HepG2 (cell line): Measurements from ENCODE around the gene PPP1CA. TPM values are rescaled to one million over a fixed set of nuclear protein-coding genes. Genes with fewer than 3 reads are reported as not detected.

Source experiments
- BHLHE40 ChIP-seq: IDR thresholded peaks from 2 replicates; pipeline ENCODE4 v1.6.1; 2011; ENCODE audit warnings: low read length, improper control_type of control experiment
- FOSL1 ChIP-seq: sonication (generic); formaldehyde crosslinking; IDR thresholded peaks from 2 replicates; pipeline ENCODE4 v1.9.0; 2021; ENCODE audit warnings: missing genetic modification reagents, borderline replicate concordance
- GFI1 ChIP-seq: sonication (generic); formaldehyde crosslinking; IDR thresholded peaks from 2 replicates; pipeline ENCODE4 v1.5.0; 2020; ENCODE audit warnings: missing genetic modification reagents, mild to moderate bottlenecking, borderline replicate concordance
- MLXIP ChIP-seq: sonication (generic); formaldehyde crosslinking; IDR thresholded peaks from 2 replicates; pipeline ENCODE4 v1.9.0; 2021; ENCODE audit warnings: missing genetic modification reagents, borderline replicate concordance
- NR2F6 ChIP-seq, 2 experiments: IDR thresholded peaks; 2 replicates each; pipeline ENCODE4 v1.6.1; 2016; ENCODE audit warnings: antibody characterized with exemption in 1 of 2, mild to moderate bottlenecking in 1 of 2
- RFXANK ChIP-seq: IDR thresholded peaks from 2 replicates; pipeline ENCODE4 v1.6.1; 2016
- SATB2 ChIP-seq: sonication (generic); formaldehyde crosslinking; IDR thresholded peaks from 2 replicates; pipeline ENCODE4 v1.5.0; 2020; ENCODE audit warnings: missing genetic modification reagents
- SNRNP70 ChIP-seq: fragments of 200-400 bp; formaldehyde crosslinking; IDR thresholded peaks from 2 replicates; pipeline ENCODE4 v1.6.1; 2017; ENCODE audit warnings: mild to moderate bottlenecking, low read depth, low read length, moderate library complexity
- THAP11 ChIP-seq: IDR thresholded peaks from 2 replicates; pipeline ENCODE4 v1.6.1; 2016; ENCODE audit warnings: missing biosample characterization, missing genetic modification reagents
- TP53 ChIP-seq: sonication (generic); formaldehyde crosslinking; conservative IDR thresholded peaks from 2 replicates; pipeline ENCODE4 v1.4.0; 2020; ENCODE audit warnings: missing genetic modification reagents
- ZNF10 ChIP-seq: sonication (generic); formaldehyde crosslinking; IDR thresholded peaks from 2 replicates; pipeline ENCODE4 v1.4.0; 2020; ENCODE audit warnings: mild to moderate bottlenecking, low read depth, missing genetic modification reagents, borderline replicate concordance
- ZNF12 ChIP-seq: sonication (generic); formaldehyde crosslinking; IDR thresholded peaks from 2 replicates; pipeline ENCODE4 v1.5.0; 2020; ENCODE audit warnings: missing genetic modification reagents
- ZNF180 ChIP-seq: sonication (generic); formaldehyde crosslinking; IDR thresholded peaks from 2 replicates; pipeline ENCODE4 v1.4.0; 2020; ENCODE audit warnings: low read depth, missing genetic modification reagents, borderline replicate concordance
- ZNF34 ChIP-seq: sonication (generic); formaldehyde crosslinking; IDR thresholded peaks from 2 replicates; pipeline ENCODE4 v1.4.0; 2020; ENCODE audit warnings: mild to moderate bottlenecking, missing genetic modification reagents, borderline replicate concordance
- ZNF407 ChIP-seq: sonication (generic); formaldehyde crosslinking; IDR thresholded peaks from one replicate; pipeline ENCODE4 v1.5.1; 2020; ENCODE audit warnings: mild to moderate bottlenecking, missing genetic modification reagents; ENCODE audit errors: not compliant biosample characterization
- ZNF468 ChIP-seq: sonication (generic); formaldehyde crosslinking; IDR thresholded peaks from 2 replicates; pipeline ENCODE4 v1.8.0; 2022; ENCODE audit warnings: mild to moderate bottlenecking, moderate library complexity, missing genetic modification reagents
- ZNF564 ChIP-seq: sonication (generic); formaldehyde crosslinking; IDR thresholded peaks from 2 replicates; pipeline ENCODE4 v1.8.1; 2023; ENCODE audit warnings: mild to moderate bottlenecking, missing genetic modification reagents
- ZNF749 ChIP-seq: sonication (generic); formaldehyde crosslinking; IDR thresholded peaks from 2 replicates; pipeline ENCODE4 v1.8.0; 2022; ENCODE audit warnings: mild to moderate bottlenecking, missing genetic modification reagents, moderate library complexity, borderline replicate concordance
- ZSCAN25 ChIP-seq: sonication (generic); formaldehyde crosslinking; IDR thresholded peaks from 2 replicates; pipeline ENCODE4 v1.8.0; 2022; ENCODE audit warnings: mild to moderate bottlenecking, missing genetic modification reagents
- polyA plus RNA-seq, 8 experiments: library from polyadenylated mRNA; depleted of rRNA in 3 of 8; stranded (reverse) in 7 of 8; unstranded in 1 of 8; fragments of >200 nt; fragmentation: Illumina TruSeq in 4 of 8; extraction: Trizol in 4 of 8; gene quantifications; 2 replicates each; pipeline versions ENCODE4 v1.2.1 to v1.2.3, GENCODE V29; 2011 to 2016; ENCODE audit warnings: low read depth in 4 of 8, missing spikeins in 1 of 8, mixed read lengths in 1 of 8; ENCODE audit not compliant: insufficient read depth in 1 of 8
- total RNA-seq, 5 experiments: library from RNA; depleted of rRNA; stranded (reverse); fragments of >200 nt; fragmentation: Illumina TruSeq; extraction: Trizol; gene quantifications; 2 replicates each; pipeline ENCODE4 v1.2.3, GENCODE V29; 2016; ENCODE audit warnings: low read depth in 1 of 5

The PPP1CA gene
- total and polyA plus RNA-seq, 2 of the 13 experiments (the other 11 are each of a cell fraction or from before 2014, with no cell fraction given) = 149 to 170 TPM

- TF ChIP-seq ZNF180 (CRISPR knock-in tag) = no peak
- peak; percentile 31; the same call in 1 of the 2 replicates for TF ChIP-seq ZSCAN25 (CRISPR knock-in tag)
- TF ChIP-seq SNRNP70 = no peak
- TF ChIP-seq RFXANK = no peak
- 0 out of 2 replicates have a peak, but pooled peaks have one; percentile 9 for TF ChIP-seq NR2F6 (IDR thresholded peaks at IDR 0.05)
- no peak for TF ChIP-seq NR2F6 (CRISPR knock-in tag; IDR thresholded peaks at IDR 0.05)
- TF ChIP-seq SATB2 = no peak
- no peak for TF ChIP-seq TP53 (CRISPR knock-in tag)
- TF ChIP-seq ZNF12 (CRISPR knock-in tag) = no peak
- no peak for TF ChIP-seq MLXIP (CRISPR knock-in tag)
- TF ChIP-seq GFI1 = no peak
- peak; percentile 56; the same call in 1 of the 2 replicates for TF ChIP-seq THAP11 (CRISPR knock-in tag)
- no peak for TF ChIP-seq ZNF10
- peak; percentile 50; the same call in 1 of the 2 replicates for TF ChIP-seq ZNF468
- no peak for TF ChIP-seq ZNF34 (CRISPR knock-in tag)
- no peak for TF ChIP-seq FOSL1 (CRISPR knock-in tag)
- TF ChIP-seq ZNF407 (CRISPR knock-in tag) = no peak
- TF ChIP-seq ZNF564 (CRISPR knock-in tag) = no peak
- TF ChIP-seq BHLHE40 = no peak
- 0 out of 2 replicates have a peak, but pooled peaks have one; percentile 49 for TF ChIP-seq ZNF749
Measured at GRCh38 chr11:67353317-67354074, 48.2 kb downstream of the PPP1CA start, which contains the start of gene POLD4 (continued).
